Neutrophil (primary cell): Measurements from ENCODE around the gene TEX2.

Source experiments
- H3K27ac ChIP-seq: fragments of 200-600 bp; sonication (generic); 2 replicates; pipeline ENCODE4 v1.5.1; 2016; ENCODE audit warnings: mild to moderate bottlenecking, moderate library complexity
- H3K27me3 ChIP-seq: fragments of 200-600 bp; sonication (generic); 2 replicates; pipeline ENCODE4 v1.6.0; 2016; ENCODE audit warnings: mild to moderate bottlenecking
- H3K36me3 ChIP-seq: fragments of 200-600 bp; sonication (generic); 2 replicates; pipeline ENCODE4 v1.5.1; 2017
- H3K4me1 ChIP-seq, 2 experiments: fragments of 200-600 bp in 1 of 2; sonication (generic) in 1 of 2; 1 replicate in 1 of 2; 2 replicates in 1 of 2; pipeline versions ENCODE4 v1.5.1 to v1.6.1; 2013 to 2016; ENCODE audit warnings: low read depth in 1 of 2, low read length in 1 of 2, mild to moderate bottlenecking in 1 of 2, moderate library complexity in 1 of 2; ENCODE audit not compliant: control insufficient read depth in 1 of 2, insufficient read depth in 1 of 2
- H3K4me3 ChIP-seq, 2 experiments: fragments of 200-600 bp in 1 of 2; sonication (generic) in 1 of 2; 1 replicate in 1 of 2; 2 replicates in 1 of 2; pipeline ENCODE4 v1.5.1; 2013 to 2016; ENCODE audit warnings: low read depth in 1 of 2, low read length in 1 of 2, mild to moderate bottlenecking in 1 of 2, moderate library complexity in 1 of 2
- H3K9me3 ChIP-seq: fragments of 200-600 bp; sonication (generic); 2 replicates; pipeline ENCODE4 v1.5.1; 2016
- CTCF ChIP-seq: fragments of 200-600 bp; sonication (generic); IDR thresholded peaks from 2 replicates; pipeline ENCODE4 v1.5.1; 2016; ENCODE audit warnings: antibody characterized with exemption

Gene TEX2

GRCh38 chr17:64236827-64237403, 26.1 kb downstream of the TEX2 start:
- no peak for TF ChIP-seq CTCF
- H3K27me3 ChIP-seq, result no peaks in the 10 kb centered on the region

GRCh38 chr17:64234961-64235360, 28.1 kb downstream of the TEX2 start:
- H3K4me3 ChIP-seq, result no peak overlapping the region
- TF ChIP-seq CTCF, result no peak
- H3K9me3 ChIP-seq, result no peaks in the 10 kb centered on the region

More at GRCh38 chr17:64236827-64237403, 26.1 kb downstream of the TEX2 start:
- Histone ChIP-seq H3K9me3 (no peaks in the 10 kb centered on the region), H3K4me3 (no peak overlapping the region), H3K36me3 (peaks cover 4% of the 10 kb centered on the region), H3K27ac (no peak overlapping the region), H3K4me1 (peaks cover 35 to 41% of the 10 kb centered on the region in 2 experiments)

GRCh38 chr17:64232466-64233262, 30.4 kb downstream of the TEX2 start:
- H3K4me3 ChIP-seq, result no peak overlapping the region
- H3K27me3 ChIP-seq, result no peaks in the 10 kb centered on the region
- no peaks in the 10 kb centered on the region for H3K9me3 ChIP-seq
- H3K27ac ChIP-seq, result no peak overlapping the region
- no peak for TF ChIP-seq CTCF
- H3K36me3 ChIP-seq, result peaks cover 4% of the 10 kb centered on the region
- H3K4me1 ChIP-seq, result no peaks in the 10 kb centered on the region

More at GRCh38 chr17:64234961-64235360, 28.1 kb downstream of the TEX2 start:
- H3K27ac ChIP-seq, result no peak overlapping the region
- no peaks in the 10 kb centered on the region for H3K27me3 ChIP-seq
- peaks cover 4% of the 10 kb centered on the region for H3K36me3 ChIP-seq
- peaks cover 15 to 21% of the 10 kb centered on the region in 2 experiments for H3K4me1 ChIP-seq

GRCh38 chr17:64231567-64232141, 31.4 kb downstream of the TEX2 start:
- H3K4me3 ChIP-seq, result no peak overlapping the region
- no peak overlapping the region for H3K27ac ChIP-seq

More at GRCh38 chr17:64231567-64232141, 31.4 kb downstream of the TEX2 start:
- no peaks in the 10 kb centered on the region for H3K9me3 ChIP-seq
- H3K4me1 ChIP-seq, result peaks cover 0 to 3% of the 10 kb centered on the region in 2 experiments
- TF ChIP-seq CTCF, result no peak
- peaks cover 4% of the 10 kb centered on the region for H3K36me3 ChIP-seq
- H3K27me3 ChIP-seq, result no peaks in the 10 kb centered on the region
